Ramos (cell line): ENCODE results near the gene LIPA.
"Not testable (repeated sequence)": the region's sequence is repeated elsewhere in the genome, so short reads cannot be mapped to it uniquely, and the experiment has no call there.

Source experiments
- in situ Hi-C: fragments of 300-500 bp; cut with MboI; formaldehyde crosslinking; loops from one replicate; pipeline ENCODE4 v1.14.3; 2022; ENCODE audit warnings: low sequenced_read_pairs; ENCODE audit not compliant: unreplicated experiment

Gene LIPA

DNA sequence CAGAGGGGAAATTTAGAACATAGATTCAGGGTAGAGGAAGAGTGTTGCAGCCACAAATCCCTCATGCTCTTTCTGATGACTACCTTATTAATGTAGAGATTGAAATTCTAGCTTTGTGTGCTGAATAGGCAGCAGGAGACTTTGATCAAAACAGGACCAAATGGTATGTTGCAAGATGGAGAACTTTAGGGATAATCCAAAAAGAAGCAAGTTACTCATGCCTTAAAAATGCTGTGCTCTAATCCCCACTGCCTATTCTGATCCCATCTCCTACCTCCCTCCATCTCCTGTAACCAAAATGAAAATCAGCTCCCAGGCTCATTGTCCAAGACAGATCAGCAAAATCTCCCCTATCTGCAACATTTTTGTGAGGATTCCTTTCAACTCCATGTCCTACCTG lies 75.8 kb downstream of the LIPA start:
- in situ Hi-C loops, result no loop called here

DNA sequence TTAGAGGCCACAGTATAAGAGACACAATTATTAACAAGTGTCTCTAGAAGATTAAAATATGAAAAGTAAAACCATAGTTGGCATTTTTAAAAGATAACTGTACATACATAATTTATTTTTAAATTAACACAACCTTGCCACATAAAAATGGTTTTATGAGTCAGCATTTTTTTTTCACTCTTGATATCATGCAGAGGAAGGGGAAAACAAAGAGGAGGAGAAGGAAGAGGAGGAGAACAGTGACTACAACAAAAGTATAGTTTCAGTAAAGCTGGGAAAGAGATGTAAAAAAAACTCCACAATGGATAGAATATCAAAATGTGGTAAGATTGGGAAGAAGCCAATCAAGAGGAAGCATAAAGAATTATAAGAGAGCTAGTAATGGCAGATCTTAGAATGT lies 78.5 kb downstream of the LIPA start:
- in situ Hi-C loops, result no loop called here

DNA sequence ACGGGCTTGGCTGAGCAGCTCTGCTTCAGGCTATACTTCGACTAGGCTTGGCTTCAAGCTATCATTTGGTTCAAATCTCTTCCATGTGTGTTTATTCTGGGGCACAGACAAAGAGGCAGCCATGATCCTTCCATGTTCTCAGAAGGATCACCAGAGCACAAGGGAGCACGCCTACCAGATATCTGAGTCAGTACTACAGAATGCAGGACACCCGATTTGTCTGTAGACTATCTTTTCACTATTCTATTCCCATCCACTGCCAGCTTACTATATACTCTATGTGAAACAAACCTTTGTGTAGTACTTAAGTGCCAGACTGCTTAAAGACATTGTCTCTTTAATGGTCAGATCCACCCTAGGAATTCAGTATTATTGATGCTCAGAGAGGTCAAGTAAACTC lies 79.6 kb downstream of the LIPA start:
- in situ Hi-C loops, result no loop called here

DNA sequence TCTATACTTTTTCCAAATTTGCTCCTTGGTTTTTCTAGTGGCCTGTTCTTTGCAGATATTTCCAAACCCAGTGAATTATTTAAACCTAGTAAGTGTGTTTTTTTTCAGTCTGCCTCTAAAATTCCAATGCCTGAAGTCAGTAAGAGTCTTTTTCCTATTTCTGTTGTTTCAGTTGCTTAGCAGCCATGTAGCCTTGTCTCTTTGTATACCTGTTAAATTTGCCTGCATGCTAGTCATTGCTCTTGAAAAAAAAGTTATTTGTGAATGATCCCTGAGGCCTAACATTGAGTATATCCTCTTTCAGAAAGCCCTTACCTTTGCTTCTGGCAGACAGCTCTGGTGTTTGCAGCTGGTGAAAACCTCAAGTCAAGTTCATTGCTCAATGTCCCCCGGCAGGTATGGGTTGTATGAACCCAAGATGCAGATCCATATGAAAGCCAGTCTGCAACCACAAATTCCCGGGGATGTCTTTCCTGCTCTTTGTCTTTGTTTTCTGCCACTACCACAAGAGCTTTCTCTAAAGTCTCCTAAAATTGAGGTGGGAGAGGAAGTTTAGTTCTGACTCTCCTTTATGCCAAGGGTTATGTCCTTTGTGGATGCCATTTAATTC lies 80.2 kb downstream of the LIPA start:
- in situ Hi-C loops, result no loop called here

GRCh38 chr10:89168354-89168900 lies 83.1 kb downstream of the LIPA start:
- in situ Hi-C loops, result not testable (repeated sequence)

DNA sequence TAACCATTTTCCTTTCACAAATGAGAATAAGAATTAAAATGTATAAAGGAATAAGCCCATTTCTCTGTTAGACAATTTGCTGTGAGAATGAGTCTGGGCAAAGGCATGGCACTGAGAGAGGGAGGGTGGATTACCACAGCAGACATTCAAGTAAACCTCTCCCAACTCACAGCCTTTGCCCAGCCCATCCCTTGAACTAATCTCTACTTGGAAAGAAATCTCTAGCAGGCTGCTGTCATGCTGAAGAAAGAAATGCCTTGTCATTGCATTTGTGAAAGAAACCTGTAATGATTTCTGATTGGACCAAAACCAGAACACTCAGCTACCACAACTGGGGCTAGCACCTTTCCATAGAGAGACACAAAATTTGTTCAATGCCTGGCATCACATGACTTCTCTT lies 83.7 kb downstream of the LIPA start:
- in situ Hi-C loops, result no loop called here

GRCh38 chr10:89165923-89166322 lies 85.7 kb downstream of the LIPA start:
- in situ Hi-C loops, result no loop called here

- in situ Hi-C loops, result no loop called here
Measured at GRCh38 chr10:89164920-89165319, 86.7 kb downstream of the LIPA start.

DNA sequence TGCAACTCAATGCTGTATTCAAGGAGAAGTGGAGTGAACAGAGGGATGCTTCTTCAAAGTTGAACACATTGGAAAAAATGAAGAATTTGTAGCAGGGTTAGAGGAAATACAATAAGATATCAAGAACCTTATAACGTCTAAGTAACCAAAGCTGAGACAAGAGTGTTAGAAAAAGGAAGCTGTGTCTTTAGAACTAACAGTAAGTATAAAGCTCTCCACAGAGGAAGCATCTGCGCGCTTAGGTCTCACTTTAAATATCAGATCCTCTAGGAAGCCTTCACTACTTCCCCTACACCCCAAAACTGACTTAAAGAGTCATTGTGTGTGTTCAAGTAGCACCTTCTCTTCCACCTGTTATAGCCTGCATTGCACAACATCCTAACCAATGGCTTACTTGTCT lies 87.5 kb downstream of the LIPA start:
- in situ Hi-C loops, result no loop called here
